Measurements from ENCODE around the gene OR13C2.
"Not testable (repeated sequence)": the region's sequence is repeated elsewhere in the genome, so short reads cannot be mapped to it uniquely, and the experiment has no call there.

OR13C2 gene, protein sequence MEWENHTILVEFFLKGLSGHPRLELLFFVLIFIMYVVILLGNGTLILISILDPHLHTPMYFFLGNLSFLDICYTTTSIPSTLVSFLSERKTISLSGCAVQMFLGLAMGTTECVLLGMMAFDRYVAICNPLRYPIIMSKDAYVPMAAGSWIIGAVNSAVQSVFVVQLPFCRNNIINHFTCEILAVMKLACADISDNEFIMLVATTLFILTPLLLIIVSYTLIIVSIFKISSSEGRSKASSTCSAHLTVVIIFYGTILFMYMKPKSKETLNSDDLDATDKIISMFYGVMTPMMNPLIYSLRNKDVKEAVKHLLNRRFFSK

DNA sequence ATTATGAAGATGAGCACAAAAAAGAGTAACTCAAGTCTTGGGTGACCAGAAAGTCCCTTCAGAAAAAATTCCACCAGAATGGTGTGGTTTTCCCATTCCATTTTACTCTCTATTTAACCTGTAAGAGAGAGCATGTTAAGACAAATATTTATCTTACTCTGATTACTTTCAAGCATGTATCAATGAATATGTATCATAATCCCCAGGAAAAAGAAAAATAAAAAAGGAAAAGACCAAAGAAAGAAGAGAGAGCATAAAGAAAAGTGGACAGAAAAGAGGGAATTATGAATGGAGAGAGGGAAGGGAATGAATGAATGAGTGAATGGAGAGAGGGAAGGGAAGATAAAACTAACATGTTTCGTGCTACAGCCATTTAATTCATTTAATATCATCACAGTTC, at the start of gene OR13C2:
OR13C2 (minus strand) TSS at position 101 of the 400 bp plus-strand sequence; CDS start at position 101, 0 bp downstream.
- DNase-seq (ENCODE audit: low spot score), result not testable (repeated sequence)

DNA sequence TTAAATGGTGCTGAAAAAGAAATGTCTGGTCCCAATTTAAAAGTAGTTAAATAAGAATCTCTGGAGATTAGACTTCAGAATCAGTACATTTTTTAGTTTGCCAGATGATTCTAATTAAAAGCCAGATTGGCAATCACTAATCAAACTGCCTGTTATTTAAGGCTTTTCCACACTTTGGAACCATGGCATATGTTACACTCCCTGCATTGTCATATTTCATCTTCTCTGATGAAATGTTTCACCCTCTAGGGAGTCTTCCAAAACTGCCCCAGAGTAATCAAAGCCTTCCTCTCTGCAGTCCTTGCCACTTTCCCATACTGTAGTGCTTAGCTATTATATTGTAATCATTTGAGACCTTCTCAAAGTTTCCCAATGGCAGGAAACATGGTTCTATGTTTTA, 30.0 kb upstream of the OR13C2 start:
- DNase-seq (ENCODE audit: low spot score), result no peak

DNA sequence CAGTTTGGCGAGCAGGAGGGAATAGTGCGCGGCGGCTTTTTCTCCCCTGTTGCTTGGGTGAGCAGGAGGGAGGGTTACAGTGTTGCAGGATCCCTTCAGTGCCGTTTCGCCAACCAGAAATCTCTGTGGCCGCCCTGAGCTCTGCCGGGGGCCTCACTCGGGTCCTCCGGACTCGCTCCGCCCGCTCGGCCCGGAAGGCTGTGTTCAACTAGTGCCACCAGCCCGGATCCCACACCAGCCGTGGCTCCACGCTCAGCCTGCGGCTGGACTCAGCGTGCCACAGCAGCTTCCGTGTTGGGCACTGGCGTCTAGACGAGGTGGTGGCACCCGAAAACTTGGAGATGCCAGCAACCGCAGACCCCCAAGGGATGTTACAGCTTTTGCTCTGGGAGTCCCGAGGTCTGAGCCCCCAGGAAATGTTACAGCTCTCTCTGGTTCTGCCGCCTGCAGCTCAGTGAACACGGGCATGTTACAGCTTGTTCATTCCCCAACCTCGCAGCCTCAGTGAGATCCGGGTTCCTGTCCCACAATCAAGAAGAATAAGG, 28.6 kb upstream of the OR13C2 start:
- no peak for DNase-seq (ENCODE audit: low spot score)

DNA sequence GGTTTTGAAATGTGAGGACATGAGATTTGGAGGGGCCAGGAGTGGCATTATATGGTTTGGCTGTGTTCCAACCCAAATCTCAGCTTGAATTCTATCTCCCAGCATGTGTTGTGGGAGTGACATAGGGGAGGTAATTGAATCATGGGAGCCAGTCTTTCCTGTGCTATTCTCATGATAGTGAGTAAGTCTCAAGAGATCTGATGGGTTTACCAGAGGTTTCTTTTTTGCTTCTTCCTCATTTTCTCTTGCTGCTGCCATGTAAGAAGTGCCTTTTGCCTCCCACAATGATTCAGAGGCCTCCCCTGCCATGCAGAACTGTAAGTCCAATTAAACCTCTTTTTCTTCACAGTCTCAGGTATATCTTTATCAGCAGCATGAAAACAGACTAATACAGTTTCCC, 20.5 kb upstream of the OR13C2 start:
- not testable (repeated sequence) for DNase-seq (ENCODE audit: low spot score)

DNA sequence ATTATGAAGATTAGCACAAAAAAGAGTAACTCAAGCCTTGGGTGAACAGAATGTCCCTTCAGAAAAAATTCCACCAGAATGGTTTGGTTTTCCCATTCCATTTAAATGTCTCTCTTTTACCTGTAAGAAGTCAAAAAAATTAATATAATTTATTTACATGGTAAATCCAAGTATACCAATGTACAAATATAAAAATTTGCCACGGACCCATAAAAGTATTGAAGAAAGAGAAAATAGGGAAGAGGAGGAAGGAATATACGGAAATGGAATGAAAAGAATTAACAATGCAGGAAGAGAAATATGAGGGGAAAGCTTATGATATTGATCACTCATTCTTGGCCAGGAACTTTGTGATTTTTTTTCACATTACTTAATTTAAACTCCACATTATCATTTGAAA, 12.7 kb upstream of the OR13C2 start, which contains the start of gene OR13C9:
OR13C9 (minus strand) TSS at position 101 of the 400 bp plus-strand sequence; CDS start at position 101, 0 bp downstream.
- no peak for DNase-seq (ENCODE audit: low spot score)

DNA sequence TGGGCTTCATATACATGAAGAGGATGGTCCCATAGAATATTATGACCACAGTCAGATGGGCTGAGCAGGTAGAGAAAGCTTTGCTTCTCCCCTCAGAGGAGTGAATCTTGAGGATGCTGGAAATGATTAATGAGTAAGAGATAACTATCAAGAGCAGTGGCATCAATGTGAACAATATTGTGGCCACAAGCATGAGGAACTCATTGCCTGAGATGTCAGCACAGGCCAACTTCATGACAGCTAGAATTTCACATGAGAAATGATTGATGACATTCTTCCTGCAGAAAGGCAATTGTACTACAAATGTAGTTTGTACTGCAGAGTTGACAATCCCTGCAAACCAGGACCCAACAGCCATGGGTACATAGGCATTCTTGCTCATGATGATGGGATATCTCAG, 12.0 kb upstream of the OR13C2 start:
- DNase-seq (ENCODE audit: low spot score), result no peak

DNA sequence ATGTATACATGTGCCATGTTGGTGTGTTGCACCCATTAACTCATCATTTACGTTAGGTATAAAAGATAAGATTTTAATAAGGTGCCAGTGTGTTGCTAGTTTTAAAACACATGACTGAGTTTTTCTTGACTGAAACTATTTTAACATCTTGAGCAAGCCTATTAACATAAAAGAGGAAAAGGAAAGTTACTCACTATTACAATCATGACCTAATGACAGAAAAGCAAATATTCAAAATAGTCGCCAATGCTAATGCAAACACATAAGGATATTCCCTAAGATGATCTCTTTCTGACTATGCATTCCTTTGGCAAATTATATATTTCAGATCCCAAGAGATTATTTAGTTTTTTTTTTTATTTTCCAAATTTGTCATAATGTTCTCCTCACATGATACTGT, 5.8 kb upstream of the OR13C2 start:
- DNase-seq (ENCODE audit: low spot score), result no peak

DNA sequence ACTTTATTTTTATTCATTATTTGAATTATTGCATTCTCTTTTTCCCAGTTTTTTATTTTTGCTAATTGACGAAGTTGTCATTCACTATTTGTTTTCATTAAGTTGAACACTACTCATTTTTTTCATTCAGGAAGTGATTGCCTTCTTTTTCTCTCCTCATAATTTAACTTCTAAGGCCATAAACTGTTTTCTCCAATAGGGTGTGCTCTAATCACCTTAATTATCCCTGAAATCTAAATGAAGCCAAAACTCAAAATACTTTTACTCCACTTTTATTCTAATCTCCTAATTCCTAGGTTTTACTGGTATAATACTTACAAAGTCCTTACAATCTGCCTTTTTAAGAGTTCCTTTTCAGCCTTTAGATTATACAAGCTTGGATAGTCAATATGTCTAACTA, 2.9 kb upstream of the OR13C2 start:
- no peak for DNase-seq (ENCODE audit: low spot score)

DNA sequence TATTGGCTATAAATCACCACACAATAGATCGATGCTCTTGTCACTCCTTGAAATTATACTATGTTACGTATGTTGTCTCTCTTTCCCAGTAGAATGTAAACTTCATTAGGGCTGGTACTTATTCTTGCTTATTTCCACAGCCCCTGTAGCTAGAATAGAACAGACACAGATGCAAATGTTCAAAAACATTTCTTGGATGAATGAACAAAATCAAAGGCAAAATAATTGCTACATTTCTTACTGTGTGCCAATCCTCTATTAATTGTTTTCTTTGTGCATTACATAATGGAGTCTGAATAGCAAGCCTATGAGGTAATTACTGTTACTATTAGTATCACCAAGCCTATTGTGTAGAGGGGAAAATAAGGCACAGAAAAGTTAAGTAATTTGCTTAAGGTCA, 725 bp upstream of the OR13C2 start:
- no peak for DNase-seq (ENCODE audit: low spot score)

DNA sequence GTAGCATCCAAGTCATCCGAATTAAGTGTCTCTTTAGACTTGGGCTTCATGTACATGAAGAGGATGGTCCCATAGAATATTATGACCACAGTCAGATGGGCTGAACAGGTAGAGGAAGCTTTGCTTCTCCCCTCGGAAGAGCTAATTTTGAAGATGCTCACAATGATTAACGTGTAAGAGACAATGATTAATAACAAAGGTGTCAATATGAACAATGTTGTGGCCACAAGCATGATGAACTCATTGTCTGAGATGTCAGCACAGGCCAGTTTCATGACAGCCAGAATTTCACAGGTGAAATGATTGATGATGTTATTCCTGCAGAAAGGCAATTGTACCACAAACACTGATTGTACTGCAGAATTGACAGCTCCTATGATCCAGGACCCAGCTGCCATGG, 626 bp downstream of the OR13C2 start:
- DNase-seq (ENCODE audit: low spot score), result no peak

DNA sequence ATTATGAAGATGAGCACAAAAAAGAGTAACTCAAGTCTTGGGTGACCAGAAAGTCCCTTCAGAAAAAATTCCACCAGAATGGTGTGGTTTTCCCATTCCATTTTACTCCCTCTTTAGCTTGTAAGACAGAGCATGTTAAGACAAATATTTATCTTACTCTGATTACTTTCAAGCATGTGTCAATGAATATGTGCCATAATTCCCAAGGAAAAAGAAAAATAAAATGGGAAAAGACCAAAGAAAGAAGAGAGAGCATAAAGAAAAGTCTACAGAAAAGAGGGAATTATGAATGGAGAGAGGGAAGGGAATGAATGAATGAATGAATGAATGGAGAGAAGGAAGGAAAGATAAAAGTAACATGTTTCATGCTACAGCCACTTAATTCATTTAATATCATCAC, 6.1 kb downstream of the OR13C2 start, which contains the start of gene OR13C5:
OR13C5 (minus strand) TSS at position 101 of the 400 bp plus-strand sequence; CDS start at position 101, 0 bp downstream.
- DNase-seq (ENCODE audit: low spot score), result not testable (repeated sequence)

DNA sequence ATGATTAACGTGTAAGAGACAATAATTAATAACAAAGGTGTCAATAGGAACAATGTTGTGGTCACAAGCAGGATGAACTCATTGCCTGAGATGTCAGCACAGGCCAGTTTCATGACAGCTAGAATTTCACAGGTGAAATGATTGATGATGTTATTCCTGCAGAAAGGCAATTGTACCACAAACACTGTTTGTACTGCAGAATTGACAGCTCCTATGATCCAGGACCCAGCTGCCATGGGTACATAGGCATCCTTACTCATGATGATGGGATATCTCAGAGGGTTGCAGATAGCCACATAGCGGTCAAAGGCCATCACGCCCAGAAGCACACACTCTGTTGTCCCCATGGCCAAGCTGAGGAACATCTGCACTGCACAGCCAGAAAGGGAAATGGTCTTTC, 6.7 kb downstream of the OR13C2 start:
- not testable (repeated sequence) for DNase-seq (ENCODE audit: low spot score)

DNA sequence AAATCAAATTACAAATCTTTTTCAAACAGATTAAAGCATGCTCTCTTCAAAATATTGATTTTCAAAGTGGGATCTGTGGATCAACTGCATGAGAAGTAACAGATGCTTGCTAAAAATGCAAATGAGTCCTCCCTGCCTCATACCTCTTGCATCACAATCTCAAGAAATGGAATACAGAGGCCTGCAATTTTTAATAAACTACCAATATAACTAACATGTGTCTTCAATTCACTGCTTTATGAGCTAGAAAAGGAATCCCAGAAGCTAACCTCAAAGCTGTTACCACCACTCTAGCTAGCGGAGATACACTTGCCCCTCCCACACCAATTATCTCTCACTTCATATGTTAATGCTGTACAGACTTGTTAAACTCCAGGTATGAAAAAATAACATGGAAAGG, 15.8 kb downstream of the OR13C2 start:
- DNase-seq (ENCODE audit: low spot score), result no peak

DNA sequence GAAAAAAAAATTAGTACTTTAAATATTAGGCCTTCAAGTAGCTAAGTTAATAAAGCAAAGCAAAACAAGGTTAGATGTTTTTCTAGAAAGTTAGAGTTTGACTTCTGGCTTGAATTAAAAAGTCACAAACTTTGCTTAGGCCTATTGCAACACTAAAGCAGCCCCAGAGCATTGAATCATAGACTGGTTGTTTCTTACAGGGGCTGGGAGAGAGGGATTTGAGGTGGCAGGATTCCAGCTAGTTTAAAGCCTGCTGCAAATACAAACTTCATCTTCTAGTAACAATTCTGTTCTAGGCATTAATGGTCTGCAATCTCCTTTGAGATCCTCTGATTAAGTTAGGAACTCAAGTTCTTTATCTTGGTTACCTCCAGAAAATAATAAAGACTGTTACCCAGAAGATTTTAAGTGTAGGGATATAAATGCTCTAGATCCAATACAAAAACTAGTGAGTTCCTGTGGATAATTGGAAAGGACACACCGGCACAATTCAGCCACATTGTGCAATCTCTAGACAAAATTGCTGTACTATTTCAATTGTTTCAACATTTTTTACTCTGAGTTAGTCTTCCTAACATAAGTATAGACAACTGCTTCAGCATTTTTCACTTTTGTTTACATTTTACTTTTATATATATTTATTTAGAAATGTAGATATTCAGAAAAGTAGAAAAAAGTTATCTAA, 18.8 kb downstream of the OR13C2 start:
- peak; percentile 19 for DNase-seq (ENCODE audit: low spot score)

DNA sequence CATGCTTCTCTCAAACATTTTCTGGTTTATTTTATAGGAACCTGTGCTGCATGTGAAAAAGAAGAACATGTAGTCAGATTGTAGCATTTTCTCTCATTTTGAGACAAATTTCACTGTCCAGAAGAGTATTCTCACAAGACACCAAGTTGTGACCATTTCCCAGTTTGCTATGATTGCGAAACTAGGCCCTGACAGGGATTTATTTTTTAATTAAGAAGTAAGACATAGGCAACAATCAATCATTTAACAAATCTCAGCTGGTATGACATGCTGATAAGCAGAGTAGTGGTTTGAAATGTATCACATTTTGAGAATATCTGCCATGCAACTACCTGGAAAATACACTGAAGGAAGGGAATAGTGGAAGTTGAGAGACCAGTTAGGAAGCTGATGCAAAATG, 24.9 kb downstream of the OR13C2 start:
- DNase-seq (ENCODE audit: low spot score), result no peak

DNA sequence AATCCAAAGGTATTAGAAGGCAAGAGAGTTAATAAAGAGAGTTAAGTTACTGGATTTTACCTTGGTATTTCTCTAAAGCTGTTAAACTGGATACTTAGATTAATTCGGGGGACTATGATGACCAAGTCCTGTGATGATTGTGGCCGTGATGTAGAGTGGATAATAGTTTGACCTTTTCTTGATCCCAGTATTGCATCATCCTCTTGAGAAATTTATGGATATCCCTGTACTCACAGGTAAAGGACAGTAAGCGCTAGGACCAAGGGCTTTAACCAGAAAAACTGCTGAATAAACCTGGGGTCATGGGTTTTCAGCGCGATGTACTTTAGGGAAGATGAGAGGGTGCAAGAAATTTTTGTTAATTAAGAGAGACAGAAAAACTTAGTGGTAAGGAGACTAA, 28.2 kb downstream of the OR13C2 start:
- no peak for DNase-seq (ENCODE audit: low spot score)

DNA sequence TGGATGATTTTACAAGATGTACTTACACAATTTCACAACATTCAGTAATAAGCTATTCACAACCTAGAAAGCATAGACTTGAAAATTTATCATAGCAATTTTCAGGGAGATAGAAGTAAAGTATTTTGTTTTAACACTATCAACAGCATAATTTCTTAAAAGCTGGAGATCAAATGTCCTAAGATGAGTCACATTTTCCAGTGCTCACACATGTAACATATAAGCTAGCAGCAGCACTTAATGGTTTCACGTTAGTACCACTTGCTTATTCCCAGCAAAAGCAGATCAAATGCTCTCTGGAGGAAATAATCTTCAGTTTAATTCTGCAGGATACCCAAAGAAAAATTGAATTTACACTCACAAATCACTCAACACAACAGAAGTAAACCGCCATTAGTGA, 30.0 kb downstream of the OR13C2 start:
- DNase-seq (ENCODE audit: low spot score), result no peak

DNA sequence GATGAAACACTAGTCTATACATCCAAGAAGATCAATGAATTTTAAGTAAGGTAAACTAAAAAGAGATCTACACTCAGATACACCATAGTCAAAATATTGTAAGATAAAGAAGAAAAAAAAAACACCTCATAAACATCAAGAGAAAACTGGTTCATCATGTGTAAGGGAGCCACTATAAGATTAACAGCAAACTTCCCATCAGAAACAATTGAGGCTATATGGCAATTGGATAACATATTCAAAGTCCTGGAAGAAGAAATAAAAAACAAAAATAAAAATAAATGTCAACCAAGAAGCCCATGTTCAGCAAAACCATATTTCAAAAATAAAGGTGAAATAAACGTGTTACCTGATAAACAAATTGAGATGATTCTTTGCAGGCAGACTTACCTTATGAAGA, 32.8 kb downstream of the OR13C2 start:
- DNase-seq (ENCODE audit: low spot score), result no peak

DNA sequence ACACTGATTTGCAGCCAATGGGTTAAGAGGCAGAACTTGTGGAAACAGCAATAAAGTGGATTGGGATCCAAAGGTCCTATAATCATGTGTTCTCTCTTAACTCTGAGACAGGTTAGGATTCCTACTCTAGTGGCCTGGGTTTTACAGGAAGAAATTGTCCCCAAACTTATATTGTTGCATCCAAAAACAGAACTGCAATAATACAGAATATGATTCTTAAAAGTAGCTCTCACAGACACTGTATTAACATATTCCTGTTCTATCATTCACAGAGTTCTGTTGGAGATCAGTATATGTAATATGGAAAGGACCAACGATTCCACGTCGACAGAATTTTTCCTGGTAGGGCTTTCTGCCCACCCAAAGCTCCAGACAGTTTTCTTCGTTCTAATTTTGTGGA, 36.6 kb downstream of the OR13C2 start, which contains the start of gene OR13C8:
OR13C8 (plus strand) TSS at position 301 of the 400 bp plus-strand sequence; CDS start at position 301, 0 bp downstream.
- no peak for DNase-seq (ENCODE audit: low spot score)

DNA sequence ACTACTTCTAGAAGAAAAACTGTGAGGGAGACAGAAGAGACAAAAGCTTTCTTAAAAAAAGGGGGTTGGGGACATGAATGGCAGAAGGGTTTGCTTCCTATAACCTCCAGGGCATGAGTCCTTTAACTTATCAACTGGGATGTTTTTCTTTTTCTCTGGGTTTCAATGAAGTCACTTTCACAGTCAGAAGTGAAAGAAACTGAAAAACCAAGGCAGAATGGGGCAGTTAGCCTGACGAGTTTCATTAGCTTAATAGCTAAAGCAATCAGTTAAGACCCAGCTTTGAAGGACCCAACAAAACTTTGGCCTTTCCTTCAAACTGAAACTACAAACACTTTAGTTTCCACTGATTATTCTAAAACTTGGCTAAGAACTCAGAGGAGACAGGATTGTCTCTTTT, 41.1 kb downstream of the OR13C2 start:
- DNase-seq (ENCODE audit: low spot score), result no peak

DNA sequence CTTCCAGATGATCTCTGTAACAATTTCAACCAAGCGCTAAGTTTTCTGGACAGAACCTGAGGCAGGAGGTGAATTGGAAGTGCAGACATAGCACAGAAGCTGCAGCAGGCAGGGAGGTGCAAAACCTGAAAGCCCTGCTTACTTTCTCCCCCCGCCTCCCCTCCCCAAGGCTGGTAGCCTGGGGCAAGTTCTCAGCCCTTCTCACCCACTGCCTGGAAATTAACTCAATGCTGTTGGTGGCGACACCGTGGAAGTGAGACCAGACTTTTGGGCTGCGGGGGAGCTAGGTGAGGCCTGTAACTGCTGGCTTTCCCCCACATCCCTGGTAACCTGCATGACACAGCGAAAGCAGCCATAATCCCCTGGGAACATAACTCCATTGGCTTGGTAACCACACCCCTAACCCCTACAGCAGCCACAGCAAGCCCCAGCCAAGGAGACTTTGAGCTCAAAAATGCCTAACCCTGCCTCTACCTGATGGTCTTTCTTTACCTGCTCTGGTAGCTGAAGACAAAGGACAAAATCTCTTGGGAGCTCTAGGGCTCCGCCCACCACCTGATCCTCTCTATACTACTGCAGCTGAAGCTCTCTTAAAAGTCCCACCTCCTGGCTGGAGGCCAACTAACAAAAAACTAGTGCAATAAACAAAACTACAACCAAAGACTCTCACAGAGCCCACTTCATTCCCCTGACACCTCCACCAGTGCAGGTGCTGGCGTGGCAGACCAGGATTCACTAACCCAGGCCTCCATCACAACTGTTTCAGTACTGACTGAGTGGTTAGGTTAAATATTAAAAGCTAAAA, 48.4 kb downstream of the OR13C2 start:
- DNase-seq (ENCODE audit: low spot score), result no peak

DNA sequence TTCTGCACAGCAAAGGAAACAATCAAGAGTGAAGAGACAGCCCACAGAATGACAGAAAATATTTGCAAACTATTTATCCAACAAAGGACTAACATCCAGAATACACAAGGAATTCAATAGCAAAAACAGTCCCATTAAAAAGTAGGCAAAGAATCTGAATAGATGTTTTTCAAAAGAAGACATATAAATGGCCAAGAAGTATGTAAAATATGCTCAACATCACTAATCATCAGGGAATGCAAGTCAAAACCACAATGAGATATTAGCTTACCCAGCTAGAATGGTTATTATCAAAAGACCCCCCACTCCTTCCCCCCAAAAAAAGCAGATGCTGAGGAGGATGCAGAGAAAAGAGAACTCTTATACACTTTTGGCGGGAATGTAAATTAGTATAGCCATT, 49.9 kb downstream of the OR13C2 start:
- DNase-seq (ENCODE audit: low spot score), result no peak

All from AG20443 (cell line).